ENCODE results near the gene PINLYP. TPM values are rescaled to one million over a fixed set of nuclear protein-coding genes. Genes with fewer than 3 reads are reported as not detected.
A peak's percentile ranks its signal among the peaks of the same experiment; 100 is the strongest.

The PINLYP gene
- total and polyA plus RNA-seq, 9 of the 15 experiments (the other 6 are each of a cell fraction or from before 2014, with no cell fraction given) = 1.00 to 6.7 (median 2.2) TPM

- TF ChIP-seq FOXJ2 (tag; IDR thresholded peaks at IDR 0.05) = no peak
- 0 out of 4 replicates have a peak, but pooled peaks of 1 of the 2 experiments have one; percentile 19 for TF ChIP-seq FOXK2 (conservative IDR thresholded peaks at IDR 0.05 in 1 of 2, IDR thresholded peaks at IDR 0.05 in 1 of 2; ENCODE audit: low read depth in 2 of 2)
- TF ChIP-seq RBM39 (optimal IDR thresholded peaks at IDR 0.05; ENCODE audit: low read depth, low read length) = no peak
- TF ChIP-seq PHB2 (IDR thresholded peaks at IDR 0.05; ENCODE audit: low read depth) = no peak
- TF ChIP-seq ZBTB40 (IDR thresholded peaks at IDR 0.05) = peak; percentile 29; the same call in 1 of the 2 replicates
- no peak for TF ChIP-seq ZBTB40 (CRISPR knock-in tag; IDR thresholded peaks at IDR 0.05)
- no peak for TF ChIP-seq ZNF263 (CRISPR knock-in tag; IDR thresholded peaks at IDR 0.05; ENCODE audit: borderline replicate concordance)
- no peak for TF ChIP-seq ZNF24 (IDR thresholded peaks at IDR 0.05)
- TF ChIP-seq CBFA2T2 (conservative IDR thresholded peaks at IDR 0.05) = peak; percentile 23; the same call in 1 of the 2 replicates
- no peak for TF ChIP-seq BRCA1 (IDR thresholded peaks at IDR 0.05)
- no peak for TF ChIP-seq BRCA1 (CRISPR knock-in tag; IDR thresholded peaks at IDR 0.05)
- TF ChIP-seq ZNF121 (CRISPR knock-in tag; conservative IDR thresholded peaks at IDR 0.05) = peak; percentile 78
Measured at GRCh38 chr19:43605875-43606568, 30.4 kb downstream of the PINLYP start (continued).

Measured in K562 (cell line).